MM.1S (cell line): ENCODE data around the gene ARCN1.

Experiments used
- DNase-seq: peaks from one replicate; pipeline ENCODE4 v3.0.0-alpha.2; 2015
- H2AFZ ChIP-seq: fragments of 300-600 bp; sonication (generic); 2 replicates; pipeline ENCODE4 v1.6.0; 2016; ENCODE audit warnings: antibody characterized with exemption, low read length
- H3F3A ChIP-seq: fragments of 300-600 bp; sonication (generic); 2 replicates; pipeline ENCODE4 v1.6.1; 2016; ENCODE audit warnings: mild to moderate bottlenecking, antibody characterized with exemption, low read length, moderate library complexity, mixed read lengths; ENCODE audit not compliant: insufficient read depth
- H3K27ac ChIP-seq: fragments of 300-600 bp; sonication (generic); 2 replicates; pipeline ENCODE4 v1.5.1; 2016; ENCODE audit warnings: mild to moderate bottlenecking, low read length
- H3K27me3 ChIP-seq: fragments of 300-600 bp; sonication (generic); replicated peaks from 2 replicates; pipeline ENCODE4 v1.6.0; 2016; ENCODE audit warnings: low read length; ENCODE audit not compliant: insufficient read depth
- H3K36me3 ChIP-seq: fragments of 300-600 bp; sonication (generic); replicated peaks from 2 replicates; pipeline ENCODE4 v1.6.1; 2016; ENCODE audit warnings: mild to moderate bottlenecking, low read length, mixed read lengths; ENCODE audit not compliant: insufficient read depth
- H3K4me1 ChIP-seq: fragments of 300-600 bp; sonication (generic); 2 replicates; pipeline ENCODE4 v1.6.1; 2016; ENCODE audit warnings: low read length, mixed read lengths
- H3K4me2 ChIP-seq: fragments of 300-600 bp; sonication (generic); 2 replicates; pipeline ENCODE4 v1.6.0; 2016; ENCODE audit warnings: low read depth, low read length
- H3K4me3 ChIP-seq: fragments of 300-600 bp; sonication (generic); 2 replicates; pipeline ENCODE4 v1.5.1; 2016; ENCODE audit warnings: low read length, mixed read lengths
- H3K79me2 ChIP-seq: fragments of 300-600 bp; sonication (generic); 2 replicates; pipeline ENCODE4 v1.6.1; 2016; ENCODE audit warnings: mixed run types, low read length, mixed read lengths
- H3K9ac ChIP-seq: fragments of 300-600 bp; sonication (generic); 2 replicates; pipeline ENCODE4 v1.6.1; 2016; ENCODE audit warnings: low read length, mixed read lengths
- H3K9me2 ChIP-seq: fragments of 300-600 bp; sonication (generic); replicated peaks from 2 replicates; pipeline ENCODE4 v1.6.1; 2016; ENCODE audit warnings: mild to moderate bottlenecking, low read length, mixed read lengths; ENCODE audit not compliant: insufficient read depth
- H3K9me3 ChIP-seq: fragments of 300-600 bp; sonication (generic); replicated peaks from 2 replicates; pipeline ENCODE4 v1.6.1; 2016; ENCODE audit warnings: mild to moderate bottlenecking, low read length, mixed read lengths; ENCODE audit not compliant: insufficient read depth
- H4K20me1 ChIP-seq: fragments of 300-600 bp; sonication (generic); 2 replicates; pipeline ENCODE4 v1.6.1; 2016; ENCODE audit warnings: mild to moderate bottlenecking, low read length, moderate library complexity, mixed read lengths; ENCODE audit not compliant: insufficient read depth
- EZH2 ChIP-seq: fragments of 300-600 bp; sonication (generic); optimal IDR thresholded peaks from 2 replicates; pipeline ENCODE3; 2017; ENCODE audit warnings: low read depth, mild to moderate bottlenecking, antibody characterized with exemption, low read length, mixed read lengths
- EZH2phosphoT487 ChIP-seq: fragments of 300-600 bp; sonication (generic); IDR thresholded peaks from 2 replicates; pipeline ENCODE4 v1.6.1; 2018; ENCODE audit warnings: antibody characterized with exemption, low read length
- TF ChIP-seq, protein P1 (sequence below): fragments of 300-600 bp; sonication (generic); IDR thresholded peaks from 2 replicates; pipeline ENCODE4 v1.5.1; 2016; ENCODE audit warnings: antibody characterized with exemption, low read length, mixed read lengths

The ARCN1 gene

DNA sequence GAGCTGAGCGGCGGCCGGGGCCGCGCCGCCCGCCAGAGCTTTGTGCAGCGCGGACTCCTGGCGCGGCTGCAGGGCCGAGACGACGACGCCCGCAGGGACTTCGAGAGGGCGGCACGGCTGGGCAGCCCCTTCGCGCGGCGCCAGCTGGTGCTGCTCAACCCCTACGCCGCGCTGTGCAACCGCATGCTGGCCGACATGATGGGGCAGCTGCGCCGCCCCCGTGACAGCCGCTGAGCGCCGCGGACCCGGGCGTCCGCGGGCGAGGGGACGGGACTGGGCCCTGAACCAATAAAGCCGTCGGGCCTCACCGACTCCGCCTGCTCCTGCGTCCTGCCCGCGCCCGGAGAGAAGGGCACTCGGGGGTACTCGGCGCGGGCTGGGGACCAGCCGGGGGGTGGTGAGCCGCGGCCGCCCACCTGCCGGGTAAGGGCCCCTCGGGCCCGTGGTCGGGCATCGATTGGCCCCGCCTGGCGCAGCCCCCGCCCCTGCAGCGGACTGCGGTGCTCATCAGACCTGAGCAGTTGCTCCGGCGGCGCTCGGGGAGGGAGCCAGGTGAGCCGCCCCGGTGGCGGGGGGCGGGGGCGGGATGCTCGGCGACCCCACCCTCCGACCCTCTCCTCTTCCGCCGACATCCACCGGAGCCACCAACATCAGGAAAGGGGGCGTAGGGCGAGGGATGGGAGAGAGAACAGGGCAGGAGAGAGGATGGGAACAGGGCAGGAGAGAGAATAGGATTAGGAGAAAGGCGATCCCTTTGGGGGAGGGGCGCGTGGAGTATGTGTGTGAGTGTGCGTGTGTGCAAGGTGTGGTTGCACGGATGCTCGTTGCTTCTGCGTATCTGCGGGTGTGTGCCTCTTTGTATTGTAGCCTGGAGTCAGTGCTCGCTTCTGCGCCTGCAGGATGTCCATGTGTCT, 41.3 kb upstream of the ARCN1 start, which contains the start of gene TMEM25:
Gene TMEM25 (plus strand): TSS at position 510 of the 914 bp plus-strand sequence. CDS start 610 bp downstream, outside the sequence.
- Histone ChIP-seq H3K4me3 (peak within 1 kb of the TSS; percentile 35), H3F3A (no peaks in the 10 kb centered on the region), H4K20me1 (no peaks in the 10 kb centered on the region), H3K36me3 (no peaks in the 10 kb centered on the region), H3K27ac (no peak within 1 kb of the TSS), H3K4me2 (peak within 1 kb of the TSS; percentile 81), H2AFZ (peak within 1 kb of the TSS; percentile 49), H3K9me3 (no peaks in the 10 kb centered on the region), H3K9me2 (no peaks in the 10 kb centered on the region), H3K9ac (no peak within 1 kb of the TSS), H3K27me3 (peaks cover 23% of the 10 kb centered on the region; the same call in 1 of the 2 replicates), H3K79me2 (no peaks in the 10 kb centered on the region), H3K4me1 (peaks cover 3% of the 10 kb centered on the region; the same call in 1 of the 2 replicates)
- TF ChIP-seq EZH2 (no peak), EZH2phosphoT487 (no peak)
- TF ChIP-seq, protein P1, sequence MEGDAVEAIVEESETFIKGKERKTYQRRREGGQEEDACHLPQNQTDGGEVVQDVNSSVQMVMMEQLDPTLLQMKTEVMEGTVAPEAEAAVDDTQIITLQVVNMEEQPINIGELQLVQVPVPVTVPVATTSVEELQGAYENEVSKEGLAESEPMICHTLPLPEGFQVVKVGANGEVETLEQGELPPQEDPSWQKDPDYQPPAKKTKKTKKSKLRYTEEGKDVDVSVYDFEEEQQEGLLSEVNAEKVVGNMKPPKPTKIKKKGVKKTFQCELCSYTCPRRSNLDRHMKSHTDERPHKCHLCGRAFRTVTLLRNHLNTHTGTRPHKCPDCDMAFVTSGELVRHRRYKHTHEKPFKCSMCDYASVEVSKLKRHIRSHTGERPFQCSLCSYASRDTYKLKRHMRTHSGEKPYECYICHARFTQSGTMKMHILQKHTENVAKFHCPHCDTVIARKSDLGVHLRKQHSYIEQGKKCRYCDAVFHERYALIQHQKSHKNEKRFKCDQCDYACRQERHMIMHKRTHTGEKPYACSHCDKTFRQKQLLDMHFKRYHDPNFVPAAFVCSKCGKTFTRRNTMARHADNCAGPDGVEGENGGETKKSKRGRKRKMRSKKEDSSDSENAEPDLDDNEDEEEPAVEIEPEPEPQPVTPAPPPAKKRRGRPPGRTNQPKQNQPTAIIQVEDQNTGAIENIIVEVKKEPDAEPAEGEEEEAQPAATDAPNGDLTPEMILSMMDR = no peak
- peak; percentile 12 for DNase-seq

DNA sequence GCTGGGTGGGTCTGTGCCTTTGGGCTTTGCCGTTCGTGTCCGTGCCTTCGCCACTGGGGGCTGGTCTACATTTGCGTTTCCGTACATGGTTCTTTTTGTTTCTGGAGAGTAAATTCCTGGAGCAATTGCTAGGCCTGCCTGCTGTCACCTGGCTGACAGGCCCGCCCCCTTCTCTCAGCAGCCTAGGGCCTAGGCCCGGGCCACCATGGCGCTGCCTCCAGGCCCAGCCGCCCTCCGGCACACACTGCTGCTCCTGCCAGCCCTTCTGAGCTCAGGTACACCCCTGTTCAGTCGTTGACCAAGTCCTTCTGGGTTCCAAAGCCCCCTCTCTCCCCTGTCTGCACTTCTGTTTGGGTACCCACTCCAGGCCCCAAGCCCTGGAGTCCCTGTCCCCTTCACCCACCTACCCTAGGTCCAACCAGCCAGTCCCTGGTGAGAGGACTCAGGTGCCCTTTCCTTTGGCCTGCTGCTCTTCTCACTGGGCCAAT, 40.6 kb upstream of the ARCN1 start:
- H3K27me3 ChIP-seq = peaks cover 23% of the 10 kb centered on the region; the same call in 1 of the 2 replicates
- no peak overlapping the region for H3K9ac ChIP-seq
- H3F3A ChIP-seq = no peaks in the 10 kb centered on the region
- DNase-seq = no peak
- no peak overlapping the region for H3K4me3 ChIP-seq
- no peaks in the 10 kb centered on the region for H3K79me2 ChIP-seq
- no peaks in the 10 kb centered on the region for H3K36me3 ChIP-seq
- peaks cover 3% of the 10 kb centered on the region; the same call in 1 of the 2 replicates for H3K4me1 ChIP-seq
- H4K20me1 ChIP-seq = no peaks in the 10 kb centered on the region
- H2AFZ ChIP-seq = no peak overlapping the region
- no peaks in the 10 kb centered on the region for H3K9me3 ChIP-seq
- TF ChIP-seq, protein P1 = no peak
- TF ChIP-seq EZH2 (no peak), EZH2phosphoT487 (no peak)
- no peak overlapping the region for H3K27ac ChIP-seq
- no peaks in the 10 kb centered on the region for H3K9me2 ChIP-seq
- no peak overlapping the region for H3K4me2 ChIP-seq

DNA sequence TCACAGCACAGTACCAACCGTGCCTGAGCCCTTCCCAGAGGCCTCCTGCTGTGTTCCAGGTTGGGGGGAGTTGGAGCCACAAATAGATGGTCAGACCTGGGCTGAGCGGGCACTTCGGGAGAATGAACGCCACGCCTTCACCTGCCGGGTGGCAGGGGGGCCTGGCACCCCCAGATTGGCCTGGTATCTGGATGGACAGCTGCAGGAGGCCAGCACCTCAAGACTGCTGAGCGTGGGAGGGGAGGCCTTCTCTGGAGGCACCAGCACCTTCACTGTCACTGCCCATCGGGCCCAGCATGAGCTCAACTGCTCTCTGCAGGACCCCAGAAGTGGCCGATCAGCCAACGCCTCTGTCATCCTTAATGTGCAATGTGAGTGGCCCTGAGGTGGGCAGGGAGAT, 40.1 kb upstream of the ARCN1 start:
- no peaks in the 10 kb centered on the region for H3K79me2 ChIP-seq

More for the DNA sequence above, 40.1 kb upstream of the ARCN1 start:
- Histone ChIP-seq H3F3A (no peaks in the 10 kb centered on the region), H3K4me2 (no peak overlapping the region), H3K27ac (no peak overlapping the region), H3K9me3 (no peaks in the 10 kb centered on the region), H2AFZ (no peak overlapping the region), H3K4me3 (no peak overlapping the region), H3K9ac (no peak overlapping the region), H3K27me3 (peaks cover 23% of the 10 kb centered on the region; the same call in 1 of the 2 replicates), H4K20me1 (no peaks in the 10 kb centered on the region), H3K36me3 (no peaks in the 10 kb centered on the region), H3K9me2 (no peaks in the 10 kb centered on the region), H3K4me1 (peaks cover 3% of the 10 kb centered on the region; the same call in 1 of the 2 replicates)
- TF ChIP-seq EZH2phosphoT487 (no peak), EZH2 (no peak)
- TF ChIP-seq, protein P1 = no peak
- no peak for DNase-seq
